GM21367 (cell line): ENCODE results near the gene OVOL3.

Experiments used
- ATAC-seq: cut with Tn5 transposase; IDR thresholded peaks from one replicate; pipeline ENCODE4 v1.9.1; 2021; ENCODE audit not compliant: unreplicated experiment

OVOL3 gene

DNA sequence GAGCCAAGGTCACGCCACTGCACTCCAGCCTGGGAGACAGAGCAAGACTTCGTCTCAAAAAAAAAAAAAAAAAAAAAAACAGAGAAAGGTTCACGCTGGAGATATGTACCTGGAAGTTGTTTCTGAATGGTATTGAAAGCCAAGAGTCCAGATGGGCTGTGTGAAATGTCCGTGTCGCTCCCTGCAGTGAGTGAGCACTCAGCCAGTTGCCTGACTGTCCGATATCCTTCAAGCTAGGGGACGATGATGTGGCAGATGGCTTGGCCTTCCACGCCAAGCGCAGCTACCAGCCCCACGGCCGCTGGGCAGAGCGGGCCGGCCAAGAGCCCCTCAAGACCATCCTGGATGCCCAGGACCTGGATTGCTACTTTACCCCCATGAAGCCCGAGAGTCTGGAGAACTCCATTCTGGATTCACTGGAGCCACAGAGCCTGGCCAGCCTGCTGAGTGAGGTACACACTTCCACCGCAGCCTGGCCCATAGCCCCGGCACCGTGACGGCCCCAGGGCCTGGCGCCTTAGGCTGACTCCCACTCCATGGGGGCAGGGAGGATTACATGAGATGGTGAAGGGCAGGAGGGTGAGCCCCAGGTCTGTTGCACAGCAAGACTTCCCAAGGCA is 11.7 kb upstream of the OVOL3 start:
- no peak for ATAC-seq

DNA sequence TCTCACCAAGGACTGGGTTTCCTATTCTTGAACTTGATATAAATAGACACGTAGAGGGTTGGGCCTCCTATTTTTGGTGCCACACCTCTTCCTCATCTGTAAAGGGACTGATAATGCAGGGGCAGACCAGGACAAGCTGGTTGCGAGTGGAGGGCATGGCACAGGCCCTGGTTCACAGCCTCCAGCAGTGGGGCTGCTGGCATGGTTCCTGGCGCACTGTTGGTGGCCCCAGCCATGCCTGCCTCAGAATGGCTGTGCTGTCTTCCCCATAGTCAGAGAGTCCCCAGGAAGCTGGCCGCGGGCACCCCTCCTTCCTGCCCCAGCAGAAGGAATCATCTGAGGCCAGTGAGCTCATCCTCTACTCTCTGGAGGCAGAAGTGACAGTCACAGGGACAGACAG is 10.5 kb upstream of the OVOL3 start:
- ATAC-seq = no peak

DNA sequence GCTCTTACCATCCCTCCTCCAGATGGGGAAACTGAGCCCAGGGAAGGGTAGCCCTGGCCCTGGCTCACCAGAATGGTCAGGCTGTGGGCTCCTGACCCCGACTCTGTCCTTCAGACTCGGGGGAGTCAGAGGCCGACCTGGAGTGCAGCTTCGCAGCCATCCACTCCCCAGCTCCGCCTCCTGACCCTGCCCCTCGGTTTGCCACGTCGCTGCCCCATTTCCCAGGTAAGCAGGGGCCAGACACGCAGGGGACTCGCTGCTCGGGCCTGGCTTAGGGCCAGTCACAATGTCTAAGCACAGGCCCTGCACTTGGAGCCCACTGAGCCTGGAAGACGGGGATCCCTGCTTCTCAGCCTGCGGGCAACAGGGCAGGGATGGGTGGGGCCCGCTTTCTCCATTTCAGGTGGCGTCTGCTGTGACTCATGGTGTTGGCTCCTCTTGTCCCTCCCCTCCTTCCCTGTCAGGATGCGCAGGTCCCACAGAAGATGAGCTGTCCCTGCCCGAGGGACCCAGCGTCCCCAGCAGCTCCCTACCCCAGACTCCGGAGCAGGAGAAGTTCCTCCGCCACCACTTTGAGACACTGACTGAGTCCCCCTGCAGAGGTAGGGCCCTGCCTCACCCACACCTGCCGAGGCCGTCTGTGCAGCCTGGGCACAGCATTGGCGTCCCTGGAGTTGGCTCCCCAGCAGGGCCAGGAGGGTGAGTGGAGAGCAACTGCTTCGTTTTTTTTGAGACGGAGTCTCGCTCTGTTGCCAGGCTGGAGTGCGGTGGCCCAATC is 9.2 kb upstream of the OVOL3 start:
- ATAC-seq = no peak

DNA sequence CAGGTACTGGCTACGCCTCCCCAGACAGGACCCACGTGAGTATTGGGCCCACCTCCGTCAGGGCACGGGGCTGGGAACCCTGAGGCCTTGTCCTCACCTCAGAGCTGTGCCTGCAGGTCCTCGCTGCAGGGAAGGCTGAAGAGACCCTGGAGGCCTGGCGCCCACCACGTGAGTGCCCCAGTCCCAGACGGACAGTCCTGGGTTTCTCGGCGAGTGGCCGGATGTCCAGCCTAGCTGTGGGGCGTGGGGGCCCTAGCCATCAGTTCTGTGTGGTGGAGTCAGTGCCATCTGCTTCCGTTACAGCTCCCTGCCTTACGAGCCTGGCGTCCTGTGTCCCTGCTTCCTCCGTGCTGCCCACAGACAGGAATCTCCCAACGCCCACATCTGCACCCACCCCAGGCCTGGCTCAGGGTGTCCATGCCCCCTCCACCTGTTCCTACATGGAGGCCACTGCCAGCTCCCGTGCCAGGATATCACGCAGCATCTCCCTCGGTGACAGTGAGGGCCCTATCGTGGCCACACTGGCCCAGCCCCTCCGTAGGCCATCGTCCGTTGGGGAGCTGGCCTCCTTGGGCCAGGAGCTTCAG is 7.8 kb upstream of the OVOL3 start:
- no peak for ATAC-seq

DNA sequence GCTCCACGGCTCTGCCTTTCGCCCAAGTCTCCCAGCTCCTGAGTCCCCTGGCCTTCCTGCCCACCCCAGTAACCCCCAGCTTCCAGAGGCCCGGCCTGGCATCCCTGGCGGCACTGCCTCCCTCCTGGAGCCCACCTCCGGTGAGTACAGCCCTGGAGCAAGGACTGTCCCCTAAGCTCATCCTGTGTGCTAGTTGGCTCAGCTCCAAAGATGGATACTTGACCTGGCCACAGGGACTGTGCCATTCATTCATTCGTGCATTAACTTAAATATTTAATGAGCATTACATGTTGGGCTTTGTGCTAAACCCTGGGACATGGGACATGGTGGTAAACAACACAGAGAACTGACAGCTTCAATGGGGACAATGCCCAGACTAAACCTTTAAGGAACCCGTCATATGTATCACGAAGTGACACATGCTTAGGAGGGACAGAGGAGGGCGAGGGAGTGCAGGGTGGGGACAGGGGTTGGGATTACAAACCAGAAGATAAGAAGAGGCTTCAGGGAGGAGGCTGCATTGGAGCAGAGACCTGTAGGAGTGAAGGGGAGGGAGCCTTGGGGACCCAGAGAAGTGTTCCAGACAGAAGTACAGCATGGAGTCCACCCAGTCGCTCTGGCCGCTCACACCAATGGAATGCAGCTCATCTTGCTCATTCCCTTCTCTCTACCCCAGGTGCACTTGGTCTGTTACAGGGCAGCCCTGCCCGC is 6.9 kb upstream of the OVOL3 start:
- no peak for ATAC-seq

DNA sequence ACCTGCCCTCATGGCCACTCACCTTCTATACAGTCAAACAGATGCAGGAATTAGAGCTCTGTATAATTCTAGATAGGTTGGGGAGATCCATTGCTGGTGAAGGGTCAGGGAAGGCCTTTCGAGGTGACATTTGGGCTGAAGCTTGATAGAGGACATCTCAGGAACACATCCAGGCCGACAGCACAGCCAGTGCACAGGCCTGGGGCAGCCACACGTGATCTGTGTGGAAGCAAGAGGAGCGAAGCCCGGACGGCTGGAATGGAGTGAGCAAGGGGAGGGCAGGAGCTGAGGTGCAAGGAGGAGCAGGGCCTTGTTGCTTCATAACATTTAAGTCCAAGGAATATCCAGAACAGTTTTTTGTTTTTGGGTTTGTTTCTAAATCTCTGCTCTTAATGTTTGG is 4.5 kb upstream of the OVOL3 start:
- ATAC-seq = no peak

DNA sequence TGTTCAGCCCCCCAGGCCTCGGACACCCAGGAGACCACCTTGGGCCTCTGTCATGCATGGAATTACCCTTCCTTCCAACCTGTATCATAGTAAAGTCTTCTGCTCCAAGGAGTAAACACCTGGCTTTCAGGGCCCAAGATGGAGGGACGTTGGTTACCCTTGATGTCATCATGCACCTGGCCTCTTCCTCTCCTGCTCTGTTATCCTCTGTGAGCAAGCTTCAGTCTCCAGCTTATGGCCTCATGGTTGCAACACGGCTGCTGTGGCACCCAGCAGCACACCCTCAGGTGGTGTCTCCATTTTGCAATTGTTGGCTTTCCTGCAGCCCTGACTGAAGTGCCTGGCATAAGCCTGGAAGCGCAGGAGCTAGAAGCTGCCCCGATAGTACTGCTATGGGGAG is 4.0 kb upstream of the OVOL3 start:
- ATAC-seq = no peak

DNA sequence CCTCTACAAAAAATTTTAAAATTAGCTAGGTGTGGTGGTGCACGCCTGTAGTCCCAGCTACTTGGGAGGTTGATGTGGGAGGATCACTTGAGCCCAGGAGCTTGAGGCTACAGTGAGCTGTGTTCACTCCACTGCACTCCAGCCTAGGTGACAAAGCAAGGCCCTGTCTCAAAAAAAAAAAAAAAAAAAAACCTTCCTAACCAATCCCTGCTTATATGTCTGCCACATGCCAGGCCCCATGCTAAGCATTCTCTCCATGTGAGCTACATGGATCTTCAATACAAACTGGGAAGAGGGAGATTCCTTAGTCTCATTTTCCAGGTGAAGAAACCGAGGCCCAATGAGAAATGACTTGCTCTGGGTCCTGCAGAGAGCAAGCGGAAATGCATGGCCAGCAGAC is 2.3 kb upstream of the OVOL3 start:
- ATAC-seq = no peak

DNA sequence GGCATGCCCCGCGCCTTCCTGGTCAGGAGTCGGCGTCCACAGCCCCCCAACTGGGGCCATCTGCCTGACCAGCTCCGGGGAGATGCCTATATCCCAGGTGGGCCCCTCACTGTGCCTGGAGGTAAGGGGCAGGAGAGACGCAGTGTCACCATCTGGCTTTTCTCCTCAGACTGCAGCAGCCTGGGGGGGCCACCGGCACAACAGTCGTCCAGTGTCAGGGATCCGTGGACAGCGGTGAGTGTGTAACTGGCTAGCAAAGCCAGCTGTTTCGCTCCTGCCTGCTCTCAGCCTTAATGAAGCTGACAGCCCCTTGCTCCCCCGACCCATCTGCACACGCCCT is 227 bp downstream of the OVOL3 start:
- no peak for ATAC-seq

DNA sequence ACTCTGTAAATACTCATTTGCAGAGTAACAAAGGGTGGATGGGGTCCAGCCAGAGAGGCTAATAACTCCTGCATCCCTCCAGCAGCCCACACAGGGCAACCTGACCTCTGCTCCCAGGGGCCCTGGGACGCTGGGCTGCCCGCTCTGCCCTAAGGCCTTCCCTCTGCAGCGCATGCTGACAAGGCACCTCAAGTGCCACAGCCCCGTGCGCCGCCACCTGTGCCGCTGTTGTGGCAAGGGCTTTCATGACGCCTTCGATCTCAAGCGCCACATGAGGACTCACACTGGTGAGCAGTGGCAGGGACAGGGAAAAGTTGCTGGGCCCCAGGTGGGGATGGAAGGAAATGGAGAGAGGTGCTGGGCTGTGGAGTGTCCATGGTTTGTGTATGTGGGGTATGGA is 1.7 kb downstream of the OVOL3 start:
- no peak for ATAC-seq

DNA sequence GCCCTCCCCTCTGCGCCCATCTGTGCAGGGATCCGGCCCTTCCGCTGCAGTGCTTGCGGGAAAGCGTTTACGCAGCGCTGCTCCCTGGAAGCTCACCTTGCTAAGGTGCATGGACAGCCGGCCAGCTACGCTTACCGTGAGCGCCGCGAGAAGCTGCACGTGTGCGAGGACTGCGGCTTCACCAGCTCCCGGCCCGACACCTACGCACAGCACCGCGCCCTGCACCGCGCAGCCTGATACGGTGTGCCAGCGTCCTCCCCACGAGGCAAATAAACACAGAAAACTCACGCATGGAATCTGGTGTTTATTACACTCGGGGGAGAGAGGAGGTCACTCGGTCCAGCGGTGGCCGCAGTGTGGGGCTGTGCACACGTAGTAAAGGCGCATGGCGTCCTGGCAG is 2.5 kb downstream of the OVOL3 start:
- no peak for ATAC-seq

DNA sequence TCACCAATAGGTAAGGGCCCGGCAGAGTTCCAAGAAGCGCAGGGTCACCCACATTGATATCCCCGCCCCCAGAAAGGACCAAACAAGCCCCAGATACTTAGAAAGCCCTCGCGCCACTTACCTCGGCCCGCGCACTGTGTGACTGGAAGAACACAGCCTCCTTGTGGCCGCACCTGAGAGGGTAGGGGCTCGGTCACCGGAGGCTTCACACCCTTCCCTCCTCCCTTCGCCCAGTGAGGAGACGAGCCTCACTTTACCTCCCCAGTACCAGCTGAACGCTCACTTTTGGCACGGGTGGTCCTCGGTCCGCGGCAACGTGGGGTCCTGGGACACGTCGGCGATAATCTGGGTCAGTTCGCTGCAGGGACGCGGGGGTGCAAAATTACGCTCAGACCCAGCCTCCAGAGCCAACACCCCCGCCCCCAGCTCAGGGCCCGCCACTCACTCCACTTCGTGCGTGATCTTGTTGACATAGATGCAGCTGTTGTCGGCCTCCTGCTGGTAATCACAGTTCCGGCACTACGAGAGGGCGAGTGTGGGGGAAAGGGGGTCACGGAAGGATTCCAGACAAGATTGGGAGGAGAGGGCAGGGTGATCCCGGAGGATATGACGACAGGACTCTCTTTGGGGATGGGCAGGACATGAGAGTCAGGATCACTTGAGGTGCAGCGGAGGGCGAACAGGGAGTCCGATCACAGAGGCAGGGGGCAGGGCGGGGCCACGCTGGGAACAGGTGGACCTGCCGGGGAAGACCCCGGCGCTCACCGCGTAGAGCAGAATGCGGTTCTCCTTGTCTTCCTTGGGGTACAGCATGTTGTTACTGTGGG is 3.2 kb downstream of the OVOL3 start:
- no peak for ATAC-seq

DNA sequence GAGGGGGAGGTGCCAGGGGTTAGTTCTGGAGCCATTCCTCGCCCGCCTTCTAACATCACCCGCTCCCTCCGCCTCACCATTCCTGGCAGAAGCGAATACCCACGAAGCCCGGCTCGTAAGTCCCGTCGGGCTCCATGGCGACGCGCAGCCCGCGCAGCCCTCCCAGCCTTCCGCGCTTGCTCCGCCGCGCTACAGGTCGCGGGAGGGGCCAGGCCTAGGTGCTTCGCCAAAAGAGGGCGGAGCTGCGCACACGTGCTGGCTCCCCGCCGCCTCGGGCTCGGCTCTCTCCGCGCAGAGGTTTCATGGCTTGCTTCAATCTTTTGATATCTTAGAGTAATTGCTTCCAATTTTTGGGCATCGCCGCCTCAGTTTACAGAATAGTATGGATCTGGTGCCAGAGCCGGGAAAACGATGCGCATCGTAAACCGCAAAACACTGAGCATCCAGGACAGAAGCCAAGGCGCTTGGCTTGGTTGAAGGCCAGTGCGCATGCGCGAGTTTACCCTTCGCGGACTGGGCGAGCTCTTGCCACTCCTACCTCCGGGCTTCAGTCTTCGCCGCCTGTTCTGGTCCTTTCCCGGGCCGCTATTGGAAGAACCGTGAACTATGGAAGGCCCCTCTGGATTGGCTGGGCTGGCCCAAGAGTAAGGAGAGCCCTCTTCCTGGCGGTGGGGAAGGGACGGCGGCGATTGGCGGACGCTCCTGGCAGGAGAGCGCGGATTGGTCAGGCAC is 3.9 kb downstream of the OVOL3 start, which contains the start of gene POLR2I:
POLR2I (minus strand) TSS at position 155 of the 732 bp plus-strand sequence; CDS start at position 136, 19 bp downstream.
- peak; percentile 63 for ATAC-seq

DNA sequence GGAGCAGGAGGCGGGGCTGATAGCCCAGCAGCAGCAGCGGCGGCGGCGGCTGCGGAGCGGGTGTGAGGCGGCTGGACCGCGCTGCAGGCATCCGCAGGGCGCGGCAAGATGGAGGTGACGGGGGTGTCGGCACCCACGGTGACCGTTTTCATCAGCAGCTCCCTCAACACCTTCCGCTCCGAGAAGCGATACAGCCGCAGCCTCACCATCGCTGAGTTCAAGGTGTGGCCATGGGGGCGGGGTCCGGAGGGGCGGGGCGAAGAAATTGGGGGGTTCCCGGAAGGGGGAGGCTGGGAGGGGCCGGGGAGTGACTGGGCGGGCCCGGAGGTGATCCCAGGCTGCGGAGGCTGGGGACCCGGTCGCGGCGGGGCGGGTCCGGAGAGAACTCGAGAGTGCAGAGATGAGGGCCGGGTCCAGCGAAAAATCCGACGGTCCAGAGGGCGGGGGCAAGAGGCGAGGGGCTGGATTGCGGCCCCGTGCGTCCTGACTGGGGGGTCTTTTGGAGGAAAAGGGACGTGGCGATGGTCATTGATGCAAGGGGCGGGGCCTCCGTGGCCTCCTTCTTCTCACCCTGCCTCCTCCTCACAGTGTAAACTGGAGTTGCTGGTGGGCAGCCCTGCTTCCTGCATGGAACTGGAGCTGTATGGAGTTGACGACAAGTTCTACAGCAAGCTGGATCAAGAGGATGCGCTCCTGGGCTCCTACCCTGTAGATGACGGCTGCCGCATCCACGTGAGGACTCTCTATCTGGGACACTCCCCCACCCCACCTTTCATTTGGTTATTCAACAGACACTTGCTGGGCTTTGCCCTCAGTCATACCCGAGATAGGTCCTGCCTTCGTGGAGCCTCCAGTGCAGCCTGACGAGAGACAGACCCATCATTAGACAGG is 4.8 kb downstream of the OVOL3 start, which contains the start of gene TBCB:
TBCB (plus strand) TSS at position 16 of the 891 bp plus-strand sequence; CDS start at position 109, 93 bp downstream.
- peak; percentile 21 for ATAC-seq

DNA sequence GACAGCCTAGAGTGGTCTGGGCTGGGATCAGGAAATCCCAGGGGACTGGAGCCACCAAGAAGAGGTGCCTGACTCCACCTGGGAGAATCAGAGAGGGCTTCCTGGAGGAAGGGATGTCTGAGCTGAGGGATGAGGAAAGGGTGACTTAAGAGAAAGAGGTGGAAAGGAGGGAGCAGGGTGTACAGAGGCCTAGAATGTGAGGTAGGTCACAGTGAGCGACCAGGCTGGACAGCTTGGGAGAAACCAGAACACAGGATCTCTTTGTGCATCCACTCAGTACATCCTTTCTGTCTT is 5.3 kb downstream of the OVOL3 start:
- no peak for ATAC-seq

DNA sequence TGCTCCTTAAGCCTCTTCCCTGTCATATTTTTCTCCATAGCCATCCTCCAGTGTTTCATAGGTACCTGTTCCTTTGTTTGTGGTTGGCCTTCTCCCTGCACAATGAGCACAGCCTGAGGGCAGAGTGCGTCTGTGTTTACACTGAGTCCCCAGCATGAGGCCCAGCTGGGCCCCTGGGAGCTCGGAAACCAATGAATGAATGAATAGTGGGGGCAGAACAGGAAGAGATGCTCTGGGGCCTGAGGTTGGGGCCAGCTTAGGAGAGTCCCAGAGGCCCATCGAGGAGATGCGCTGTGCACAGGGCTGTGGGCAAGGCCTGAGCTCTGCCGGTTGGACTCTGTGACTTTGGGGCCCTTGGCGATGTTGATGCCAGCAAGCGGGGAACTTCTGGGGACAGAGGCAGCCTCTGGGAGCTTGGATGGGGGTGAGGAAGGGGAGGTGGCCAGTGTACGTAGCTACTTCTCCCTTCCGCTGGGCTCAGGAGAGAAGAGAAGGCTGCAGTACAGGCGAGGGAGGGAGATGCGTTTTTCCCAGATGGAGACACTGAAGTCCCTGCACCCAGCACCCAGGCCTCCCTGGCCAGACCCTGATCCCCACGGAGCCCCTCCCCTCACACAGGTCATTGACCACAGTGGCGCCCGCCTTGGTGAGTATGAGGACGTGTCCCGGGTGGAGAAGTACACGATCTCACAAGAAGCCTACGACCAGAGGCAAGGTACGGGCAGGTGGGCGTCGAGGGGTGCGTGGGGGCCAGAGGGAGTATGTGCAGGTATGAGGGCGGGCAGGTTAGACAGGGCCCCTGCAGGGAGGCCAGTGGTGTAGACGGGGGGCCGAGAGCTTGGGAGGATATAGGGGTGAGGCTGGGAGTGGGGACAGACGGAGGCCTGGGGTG is 9.4 kb downstream of the OVOL3 start:
- ATAC-seq = no peak

DNA sequence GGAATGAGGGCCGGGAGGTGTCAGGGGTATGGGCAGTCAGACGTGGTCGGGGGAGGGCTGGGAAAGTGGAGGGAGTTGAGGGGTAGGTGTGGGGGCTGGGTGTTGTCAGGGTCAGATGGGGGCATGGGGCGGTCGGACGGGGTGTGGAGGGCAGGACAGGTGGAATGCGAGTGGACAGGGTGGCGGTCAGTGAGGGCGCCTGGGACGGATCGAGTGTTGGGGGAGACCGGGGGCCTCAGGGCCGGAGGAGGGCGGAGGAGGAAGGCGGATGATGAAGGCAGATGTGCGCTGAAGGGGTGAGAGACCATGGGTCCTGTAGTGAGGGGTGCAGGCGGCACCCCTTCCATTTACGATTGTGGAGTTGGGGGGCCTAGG is 10.0 kb downstream of the OVOL3 start:
- no peak for ATAC-seq

DNA sequence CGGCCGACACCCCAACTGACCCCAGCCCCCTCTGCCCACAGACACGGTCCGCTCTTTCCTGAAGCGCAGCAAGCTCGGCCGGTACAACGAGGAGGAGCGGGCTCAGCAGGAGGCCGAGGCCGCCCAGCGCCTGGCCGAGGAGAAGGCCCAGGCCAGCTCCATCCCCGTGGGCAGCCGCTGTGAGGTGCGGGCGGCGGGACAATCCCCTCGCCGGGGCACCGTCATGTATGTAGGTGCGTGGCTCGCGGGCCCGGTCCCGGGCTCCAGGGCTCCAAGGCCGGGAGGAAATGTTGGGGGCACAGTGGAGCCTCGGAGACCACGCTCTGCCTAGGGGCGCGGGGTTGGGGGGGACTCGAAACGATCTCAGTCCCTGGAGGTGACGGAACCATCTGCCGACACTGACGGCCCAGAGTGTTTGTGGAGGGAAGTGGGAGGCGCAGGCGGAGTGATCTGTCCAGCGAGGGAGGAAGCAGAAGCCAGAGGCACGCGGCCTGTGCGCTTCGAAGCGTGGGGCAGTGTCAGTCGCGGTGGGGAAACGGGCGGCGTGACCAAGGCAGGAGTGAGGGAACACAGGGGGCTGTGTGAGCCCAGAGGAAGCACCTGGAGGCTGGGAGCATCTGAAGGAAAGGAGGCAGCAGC is 10.7 kb downstream of the OVOL3 start:
- ATAC-seq = no peak
